Upper lobe of left lung (tissue), 4 donors: ENCODE results near the gene RAPGEF5.

ENCODE experiments used
- CTCF ChIP-seq, 6 experiments: fragments of 450-650 bp in 4 of 6; fragments of 200-600 bp in 2 of 6; sonication (generic) in 2 of 6; IDR thresholded peaks; one replicate each; pipeline ENCODE4 v1.5.1; 2016 to 2019; ENCODE audit warnings: antibody characterized with exemption in 6 of 6
- EP300 ChIP-seq, 4 donors: sonication (generic); formaldehyde crosslinking; IDR thresholded peaks; one replicate each; pipeline ENCODE4 v1.5.1; 2017; ENCODE audit warnings: antibody characterized with exemption in 4 of 4, control low read depth in 2 of 4
- POLR2A ChIP-seq, 4 donors: fragments of 450-650 bp; IDR thresholded peaks; one replicate each; pipeline ENCODE4 v1.5.1; 2016 to 2017; ENCODE audit warnings: antibody characterized with exemption in 4 of 4, mild to moderate bottlenecking in 2 of 4
- POLR2AphosphoS5 ChIP-seq, 2 donors: sonication (generic); formaldehyde crosslinking; IDR thresholded peaks; one replicate each; pipeline ENCODE4 v1.5.1; 2017; ENCODE audit warnings: antibody characterized with exemption in 2 of 2

DNA sequence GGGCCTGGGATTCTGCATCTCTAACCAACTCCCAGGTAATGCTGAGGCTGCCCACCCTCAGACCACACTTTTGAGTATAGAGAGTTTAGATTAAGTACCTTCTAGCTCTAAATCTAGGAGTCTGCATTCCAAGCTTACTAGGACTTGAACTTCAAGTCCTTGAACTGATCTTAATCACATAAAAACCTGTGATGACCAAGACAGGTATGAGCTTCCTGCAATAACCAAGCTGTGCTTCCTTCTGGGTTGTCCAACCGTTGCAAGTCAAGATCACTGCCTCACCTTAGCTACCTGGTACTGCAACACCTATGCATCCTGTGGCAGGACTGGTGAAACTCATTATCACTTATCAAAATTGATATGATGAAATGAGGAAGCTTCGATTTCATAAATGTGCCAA, 32.9 kb upstream of the RAPGEF5 start:
- no peak for TF ChIP-seq CTCF (IDR thresholded peaks at IDR 0.05)
- no peak for TF ChIP-seq POLR2A (IDR thresholded peaks at IDR 0.05)
- TF ChIP-seq EP300 (IDR thresholded peaks at IDR 0.05): no peak
- no peak for TF ChIP-seq POLR2AphosphoS5 (IDR thresholded peaks at IDR 0.05)
